Activated effector memory CD4-positive, alpha-beta T cell treated with anti-CD3 and anti-CD28 coated beads, Interleukin-2, amount 50 U/mL, for 16 hours (primary cell): ENCODE data around the gene EVPLL.
"Not testable (repeated sequence)": the region's sequence is repeated elsewhere in the genome, so short reads cannot be mapped to it uniquely, and the experiment has no call there.

Experiments
- DNase-seq: peaks from one replicate; pipeline ENCODE4 v3.0.0-alpha.2; 2020

EVPLL gene

GRCh38 chr17:18426639-18427038, 49.1 kb downstream of the EVPLL start:
- DNase-seq: not testable (repeated sequence)

GRCh38 chr17:18432206-18432605, 54.6 kb downstream of the EVPLL start:
- DNase-seq: not testable (repeated sequence)
